Gastrocnemius medialis (tissue), 4 donors: ENCODE results near the gene ADIRF.
"Not testable (repeated sequence)": the region's sequence is repeated elsewhere in the genome, so short reads cannot be mapped to it uniquely, and the experiment has no call there.

ENCODE experiments used
- POLR2A ChIP-seq, 2 donors: fragments of 450-650 bp; IDR thresholded peaks; one replicate each; pipeline ENCODE4 v1.6.1; 2017; ENCODE audit warnings: antibody characterized with exemption in 2 of 2, mild to moderate bottlenecking in 2 of 2, moderate library complexity in 2 of 2
- TF ChIP-seq, protein P1 (sequence below), 5 experiments: fragments of 450-650 bp in 3 of 5; fragments of 200-600 bp in 2 of 5; sonication (generic) in 2 of 5; IDR thresholded peaks in 4 of 5; conservative IDR thresholded peaks in 1 of 5; 1 replicate in 4 of 5; 2 replicates in 1 of 5; pipeline ENCODE4 v1.5.1; 2016 to 2019; ENCODE audit warnings: antibody characterized with exemption in 5 of 5, mild to moderate bottlenecking in 3 of 5, moderate library complexity in 3 of 5

DNA sequence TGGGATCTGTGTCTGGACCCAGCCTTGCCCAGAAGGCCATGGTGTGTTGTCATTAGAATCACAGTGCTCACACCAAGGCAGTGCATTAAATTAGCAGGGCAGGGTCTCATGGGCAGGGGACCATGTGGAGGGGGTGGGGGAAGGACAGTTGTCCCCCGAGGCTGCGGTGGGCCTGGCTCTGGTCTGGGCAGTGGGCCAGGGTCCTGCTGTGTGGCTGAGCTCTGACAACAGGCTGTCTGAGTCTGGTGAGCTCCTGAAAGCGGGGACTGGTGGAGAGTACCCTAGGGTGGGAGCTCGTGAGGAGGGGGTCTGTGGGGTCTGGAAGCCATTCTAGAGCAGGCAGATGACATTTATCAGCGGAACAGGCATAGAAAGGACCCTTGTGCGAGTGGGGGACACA is 49.8 kb downstream of the ADIRF start:
- TF ChIP-seq, protein P1, sequence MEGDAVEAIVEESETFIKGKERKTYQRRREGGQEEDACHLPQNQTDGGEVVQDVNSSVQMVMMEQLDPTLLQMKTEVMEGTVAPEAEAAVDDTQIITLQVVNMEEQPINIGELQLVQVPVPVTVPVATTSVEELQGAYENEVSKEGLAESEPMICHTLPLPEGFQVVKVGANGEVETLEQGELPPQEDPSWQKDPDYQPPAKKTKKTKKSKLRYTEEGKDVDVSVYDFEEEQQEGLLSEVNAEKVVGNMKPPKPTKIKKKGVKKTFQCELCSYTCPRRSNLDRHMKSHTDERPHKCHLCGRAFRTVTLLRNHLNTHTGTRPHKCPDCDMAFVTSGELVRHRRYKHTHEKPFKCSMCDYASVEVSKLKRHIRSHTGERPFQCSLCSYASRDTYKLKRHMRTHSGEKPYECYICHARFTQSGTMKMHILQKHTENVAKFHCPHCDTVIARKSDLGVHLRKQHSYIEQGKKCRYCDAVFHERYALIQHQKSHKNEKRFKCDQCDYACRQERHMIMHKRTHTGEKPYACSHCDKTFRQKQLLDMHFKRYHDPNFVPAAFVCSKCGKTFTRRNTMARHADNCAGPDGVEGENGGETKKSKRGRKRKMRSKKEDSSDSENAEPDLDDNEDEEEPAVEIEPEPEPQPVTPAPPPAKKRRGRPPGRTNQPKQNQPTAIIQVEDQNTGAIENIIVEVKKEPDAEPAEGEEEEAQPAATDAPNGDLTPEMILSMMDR (IDR thresholded peaks at IDR 0.05 in 4 of 5, conservative IDR thresholded peaks at IDR 0.05 in 1 of 5) = not testable (repeated sequence)
- TF ChIP-seq POLR2A (IDR thresholded peaks at IDR 0.05) = not testable (repeated sequence)
